Hematopoietic multipotent progenitor cell treated with erythropoietin and hydrocortisone succinate and interleukin-3 and kit ligand, for 17 days (in vitro differentiated cells): ENCODE results near the gene DPY19L3.

ENCODE experiments used
- DNase-seq: peaks from one replicate; pipeline ENCODE4 v3.0.0-alpha.2; 2015; ENCODE audit warnings: low spot score

Gene DPY19L3

GRCh38 chr19:32522967-32523366 is 117.4 kb downstream of the DPY19L3 start:
- DNase-seq: no peak

GRCh38 chr19:32526895-32527294 is 121.3 kb downstream of the DPY19L3 start:
- no peak for DNase-seq

- no peak for DNase-seq
Observed at GRCh38 chr19:32530773-32531172, 125.2 kb downstream of the DPY19L3 start.

DNA sequence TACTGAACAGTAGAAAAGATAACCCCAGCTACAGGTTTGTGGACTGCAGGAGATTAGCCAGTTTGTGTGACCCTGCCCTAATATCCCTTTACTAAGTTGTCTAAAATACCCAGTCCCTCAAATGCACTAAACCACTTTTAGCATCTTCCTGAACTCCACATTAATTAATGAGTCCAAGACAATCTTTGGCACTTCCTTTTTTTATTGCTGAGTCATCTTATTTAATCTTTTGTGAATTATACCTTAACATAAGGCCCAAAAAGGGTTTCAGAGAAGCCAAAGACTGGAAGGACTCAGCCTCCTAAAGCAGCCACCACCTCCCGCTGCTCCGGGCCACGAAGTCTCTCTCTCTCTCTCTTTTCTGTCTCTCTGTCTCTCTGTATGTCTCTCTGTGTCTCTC is 126.7 kb downstream of the DPY19L3 start:
- DNase-seq: no peak
